Kidney (tissue), 14 donors: ENCODE results near the gene IPCEF1. TPM values are rescaled to one million over a fixed set of nuclear protein-coding genes. Genes with fewer than 3 reads are reported as not detected.

Experiments
- DNase-seq, 5 donors: peaks; one replicate each; pipeline ENCODE4 v3.0.0-alpha.2; 2013 to 2020
- FAIRE-seq: peaks from 2 replicates; lab custom pipeline; 2012; peaks lifted over from hg19 to GRCh38; lab: Jason Lieb, UNC
- H3K27ac ChIP-seq, 2 donors: one replicate each; pipeline ENCODE4 v1.7.0; 2013; ENCODE audit warnings: low read depth in 2 of 2, low read length in 2 of 2, inconsistent platforms in 1 of 2
- H3K27me3 ChIP-seq: one replicate; pipeline ENCODE4 v1.7.1; 2013; ENCODE audit warnings: low read length, inconsistent platforms; ENCODE audit not compliant: control insufficient read depth, insufficient read depth
- H3K36me3 ChIP-seq, 3 donors: one replicate each; pipeline versions ENCODE4 v1.7.0 to v1.7.1; 2013; ENCODE audit warnings: low read length in 3 of 3, control low read depth in 1 of 3, inconsistent platforms in 1 of 3; ENCODE audit not compliant: insufficient read depth in 3 of 3, control insufficient read depth in 2 of 3
- H3K4me1 ChIP-seq, 3 donors: one replicate each; pipeline versions ENCODE4 v1.7.0 to v1.7.1; 2013; ENCODE audit warnings: low read length in 3 of 3, inconsistent platforms in 1 of 3, low read depth in 1 of 3; ENCODE audit not compliant: control insufficient read depth in 2 of 3, insufficient read depth in 2 of 3
- H3K4me3 ChIP-seq, 3 donors: one replicate each; pipeline versions ENCODE4 v1.7.0 to v1.8.1; 2013; ENCODE audit warnings: low read length in 3 of 3, control low read depth in 1 of 3, inconsistent platforms in 1 of 3
- H3K9ac ChIP-seq, 3 donors: one replicate each; pipeline versions ENCODE4 v1.7.0 to v1.7.1; 2013; ENCODE audit warnings: low read length in 3 of 3, control low read depth in 1 of 3, inconsistent platforms in 1 of 3
- H3K9me3 ChIP-seq, 3 donors: one replicate each; pipeline versions ENCODE4 v1.7.0 to v1.7.1; 2013; ENCODE audit warnings: low read length in 3 of 3, control low read depth in 1 of 3, inconsistent platforms in 1 of 3; ENCODE audit not compliant: control insufficient read depth in 2 of 3, insufficient read depth in 1 of 3
- intact Hi-C: fragments of 100-400 bp; cut with DNase I; formaldehyde crosslinking; loops from one replicate; pipeline ENCODE4 v1.11.1; 2022
- polyA plus RNA-seq: library from polyadenylated mRNA; stranded (reverse); fragments of 350-450 nt; fragmentation: Illumina TruSeq; extraction: RNeasy Lipid Tissue Mini Kit (QIAGEN cat#74804); gene quantifications from one replicate; pipeline ENCODE4 v1.2.3, GENCODE V29; 2014; ENCODE audit warnings: low read depth, low replicate concordance; ENCODE audit not compliant: insufficient read depth
- total RNA-seq: library from RNA; stranded (reverse); fragmentation: NEBNext Ultra II Directional; extraction: Animal tissue kit (Norgen Biotek cat#: 25700); gene quantifications from one replicate; pipeline ENCODE4 v1.2.1, GENCODE V29; 2021
- TF ChIP-seq, protein P1 (sequence below): IDR thresholded peaks from 3 replicates; pipeline ENCODE4 v1.5.1; 2012; ENCODE audit warnings: mild to moderate bottlenecking, moderate library complexity, borderline replicate concordance; ENCODE audit not compliant: insufficient read depth; ENCODE audit errors: extremely low read depth
- donor health status: control.
- donor health status: control.
- donor health status: control.
- donor health status: control.
- donor health status: control.
- donor health status: DM: yes; HTN: yes; CAD: no.
- donor health status: Normal renal cell carcinoma (clear cell type).

IPCEF1 gene
- total and polyA plus RNA-seq, 2 donors from 2014 or later = 2.7 to 25.9 TPM

DNA sequence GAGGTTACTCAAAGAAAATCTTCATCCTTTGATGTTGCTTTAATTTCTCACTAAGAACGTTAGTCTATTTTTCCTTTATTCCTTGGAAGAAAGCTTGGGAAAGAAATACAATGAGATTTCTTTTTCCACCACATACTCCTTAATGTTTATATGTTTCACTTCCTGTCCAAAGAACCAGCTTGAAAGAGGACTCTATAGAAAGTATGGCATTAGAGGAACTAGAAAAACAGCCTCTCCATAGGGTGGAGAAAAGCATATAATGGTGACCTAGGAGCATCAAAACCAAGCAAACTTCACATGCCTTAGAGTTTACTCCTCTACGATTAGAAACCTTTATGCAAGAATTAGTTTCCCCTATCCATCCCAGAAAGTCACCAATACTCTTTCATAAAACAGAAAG lies 186.5 kb downstream of the IPCEF1 start:
- Histone ChIP-seq H3K36me3 (no peaks in the 10 kb centered on the region), H3K27me3 (no peaks in the 10 kb centered on the region), H3K9me3 (peaks cover 0 to 8% (median 0%) of the 10 kb centered on the region in 3 donors), H3K9ac (no peak overlapping the region), H3K27ac (no peak overlapping the region), H3K4me1 (no peaks in the 10 kb centered on the region), H3K4me3 (no peak overlapping the region)
- no peak for FAIRE-seq
- DNase-seq = no peak
- TF ChIP-seq, protein P1, sequence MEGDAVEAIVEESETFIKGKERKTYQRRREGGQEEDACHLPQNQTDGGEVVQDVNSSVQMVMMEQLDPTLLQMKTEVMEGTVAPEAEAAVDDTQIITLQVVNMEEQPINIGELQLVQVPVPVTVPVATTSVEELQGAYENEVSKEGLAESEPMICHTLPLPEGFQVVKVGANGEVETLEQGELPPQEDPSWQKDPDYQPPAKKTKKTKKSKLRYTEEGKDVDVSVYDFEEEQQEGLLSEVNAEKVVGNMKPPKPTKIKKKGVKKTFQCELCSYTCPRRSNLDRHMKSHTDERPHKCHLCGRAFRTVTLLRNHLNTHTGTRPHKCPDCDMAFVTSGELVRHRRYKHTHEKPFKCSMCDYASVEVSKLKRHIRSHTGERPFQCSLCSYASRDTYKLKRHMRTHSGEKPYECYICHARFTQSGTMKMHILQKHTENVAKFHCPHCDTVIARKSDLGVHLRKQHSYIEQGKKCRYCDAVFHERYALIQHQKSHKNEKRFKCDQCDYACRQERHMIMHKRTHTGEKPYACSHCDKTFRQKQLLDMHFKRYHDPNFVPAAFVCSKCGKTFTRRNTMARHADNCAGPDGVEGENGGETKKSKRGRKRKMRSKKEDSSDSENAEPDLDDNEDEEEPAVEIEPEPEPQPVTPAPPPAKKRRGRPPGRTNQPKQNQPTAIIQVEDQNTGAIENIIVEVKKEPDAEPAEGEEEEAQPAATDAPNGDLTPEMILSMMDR = no peak
- intact Hi-C loops = no loop called here

DNA sequence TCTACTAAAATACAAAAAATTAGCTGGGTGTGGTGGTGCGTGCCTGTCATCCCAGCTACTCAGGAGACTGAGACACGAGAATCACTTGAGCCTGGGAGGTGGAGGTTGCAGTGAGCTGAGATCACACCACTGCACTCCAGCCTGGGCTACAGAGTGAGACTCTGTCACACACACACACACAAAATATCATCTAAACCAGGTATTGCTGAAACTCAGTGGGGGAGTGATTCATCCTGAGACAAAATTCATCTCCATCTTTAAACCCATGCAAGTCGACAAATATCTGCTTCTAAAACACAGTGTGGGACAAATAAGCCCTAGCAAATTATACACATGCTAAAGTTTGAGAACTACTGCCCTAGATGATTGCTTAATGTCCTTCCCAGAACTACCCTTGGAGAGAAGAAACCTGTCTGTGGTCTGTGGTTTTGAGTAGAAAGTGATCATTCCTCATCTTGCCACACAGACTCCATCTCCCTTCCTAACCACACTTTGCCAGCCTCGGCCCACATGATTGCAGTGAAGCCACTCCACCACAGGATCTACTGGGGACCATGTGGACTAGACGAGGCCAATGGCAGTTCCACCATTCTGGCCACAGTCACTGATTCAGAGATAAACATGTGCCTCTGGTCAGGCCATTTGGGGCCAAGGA lies 187.3 kb downstream of the IPCEF1 start:
- H3K36me3 ChIP-seq = no peaks in the 10 kb centered on the region
- peaks cover 0 to 2% (median 0%) of the 10 kb centered on the region in 3 donors for H3K4me1 ChIP-seq
- H3K4me3 ChIP-seq = no peak overlapping the region
- no peak for DNase-seq
- intact Hi-C loops = no loop called here
- H3K9me3 ChIP-seq = peaks cover 0 to 8% (median 0%) of the 10 kb centered on the region in 3 donors
- H3K27me3 ChIP-seq = no peaks in the 10 kb centered on the region
- no peak overlapping the region for H3K27ac ChIP-seq
- H3K9ac ChIP-seq = no peak overlapping the region
- TF ChIP-seq, protein P1 = no peak
- no peak for FAIRE-seq

DNA sequence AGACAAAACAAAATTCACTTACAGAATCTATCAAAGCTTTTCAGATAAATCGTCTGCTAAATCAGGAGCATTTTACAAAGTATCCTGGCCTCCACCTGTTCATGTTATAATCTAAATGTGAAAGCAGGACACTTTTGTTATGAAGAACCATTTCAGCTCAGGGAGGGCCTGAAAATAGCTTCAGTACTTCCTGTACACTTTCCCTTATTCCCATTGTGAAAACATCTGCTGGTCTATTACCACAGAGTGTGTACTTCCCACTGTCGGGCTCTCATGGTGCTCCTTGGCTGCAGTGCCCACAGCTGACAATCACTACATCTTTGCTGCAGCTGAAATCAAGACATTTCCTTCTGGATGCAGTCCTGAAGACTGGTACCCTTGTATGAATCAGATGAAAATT lies 189.5 kb downstream of the IPCEF1 start:
- TF ChIP-seq, protein P1 = no peak
- FAIRE-seq (no peak), DNase-seq (no peak)
- intact Hi-C loops = no loop called here
- Histone ChIP-seq H3K27ac (no peak overlapping the region), H3K9ac (no peak overlapping the region), H3K27me3 (no peaks in the 10 kb centered on the region), H3K4me3 (no peak overlapping the region), H3K9me3 (peaks cover 0 to 8% (median 0%) of the 10 kb centered on the region in 3 donors), H3K36me3 (no peaks in the 10 kb centered on the region), H3K4me1 (peaks cover 0 to 5% (median 0%) of the 10 kb centered on the region in 3 donors)
